Right renal cortex interstitium (tissue), 3 donors: Measurements from ENCODE around the gene ARPP19. TPM values are rescaled to one million over a fixed set of nuclear protein-coding genes. Genes with fewer than 3 reads are reported as not detected.
"Not testable (repeated sequence)": the region's sequence is repeated elsewhere in the genome, so short reads cannot be mapped to it uniquely, and the experiment has no call there.

Experiments used
- DNase-seq, 3 donors: peaks; one replicate each; pipeline ENCODE4 v3.0.0-alpha.2; 2013; ENCODE audit warnings: low read depth in 3 of 3, low spot score in 2 of 3
- polyA plus RNA-seq, 3 donors: library from polyadenylated mRNA; unstranded; fragments of 120-200 nt; gene quantifications; one replicate each; pipeline ENCODE4 v1.2.1, GENCODE V29; 2013; ENCODE audit not compliant: insufficient read length in 3 of 3

ARPP19 gene
- polyA plus RNA-seq, 3 donors, result 144 to 151 (median 146) TPM

- DNase-seq, result no peak
Measured at GRCh38 chr15:52517014-52517413, 51.8 kb downstream of the ARPP19 start.

GRCh38 chr15:52515343-52515742, 53.5 kb downstream of the ARPP19 start:
- DNase-seq, result no peak

GRCh38 chr15:52514482-52514881, 54.3 kb downstream of the ARPP19 start:
- DNase-seq, result no peak

- DNase-seq, result not testable (repeated sequence)
Measured at GRCh38 chr15:52512869-52513268, 56.0 kb downstream of the ARPP19 start.

- no peak for DNase-seq
Measured at GRCh38 chr15:52511084-52511483, 57.7 kb downstream of the ARPP19 start.

- no peak for DNase-seq
Measured at GRCh38 chr15:52509500-52510245, 59.2 kb downstream of the ARPP19 start.

- no peak for DNase-seq
Measured at GRCh38 chr15:52506549-52506948, 62.3 kb downstream of the ARPP19 start.

GRCh38 chr15:52505151-52505550, 63.7 kb downstream of the ARPP19 start:
- no peak for DNase-seq

- DNase-seq, result no peak
Measured at GRCh38 chr15:52503788-52504496, 64.9 kb downstream of the ARPP19 start.

- no peak for DNase-seq
Measured at GRCh38 chr15:52502608-52503007, 66.2 kb downstream of the ARPP19 start.

- no peak for DNase-seq
Measured at GRCh38 chr15:52499506-52499905, 69.3 kb downstream of the ARPP19 start.

GRCh38 chr15:52498706-52499105, 70.1 kb downstream of the ARPP19 start:
- DNase-seq, result no peak

Other genes with a start within 250 kb of the ARPP19 start
- gene MYO5A, start 40.1 kb downstream of the ARPP19 start, polyA plus RNA-seq, result 1 to 10 TPM; 7.9 to 8.9 (median 8.0) TPM
- 10 to 100 TPM; 35.6 to 41.9 (median 39.6) TPM for gene ATOSA, start 110.4 kb upstream of the ARPP19 start, polyA plus RNA-seq
- under 1 TPM in 2 of 3 donors, not detected in 1; 0.18 to 0.21 TPM for gene ONECUT1, start 221.3 kb upstream of the ARPP19 start, polyA plus RNA-seq